Fibroblast of lung (primary cell): Measurements from ENCODE around the gene ADH6. TPM values are rescaled to one million over a fixed set of nuclear protein-coding genes. Genes with fewer than 3 reads are reported as not detected.

ENCODE experiments used
- DNase-seq, 2 donors: peaks; one replicate each; pipeline versions ENCODE4 v3.0.0 to v3.0.0-alpha.2; 2010; ENCODE audit warnings: low read depth in 2 of 2
- H2AFZ ChIP-seq: 2 replicates; pipeline ENCODE4 v1.5.1; 2012; ENCODE audit warnings: low read length, control low read depth, inconsistent platforms
- H3K27ac ChIP-seq: 2 replicates; pipeline ENCODE4 v1.5.1; 2011; ENCODE audit warnings: low read length, control low read depth; ENCODE audit not compliant: insufficient read depth
- H3K27me3 ChIP-seq: 2 replicates; pipeline ENCODE4 v1.5.1; 2011; ENCODE audit warnings: mild to moderate bottlenecking, low read length; ENCODE audit not compliant: control insufficient read depth, insufficient read depth
- H3K36me3 ChIP-seq: 2 replicates; pipeline ENCODE4 v1.5.1; 2011; ENCODE audit warnings: low read length; ENCODE audit not compliant: control insufficient read depth, insufficient read depth
- H3K4me1 ChIP-seq: 2 replicates; pipeline ENCODE4 v1.5.1; 2011; ENCODE audit warnings: low read length; ENCODE audit not compliant: control insufficient read depth, insufficient read depth; ENCODE audit errors: extremely low read depth
- H3K4me2 ChIP-seq: 2 replicates; pipeline ENCODE4 v1.5.1; 2011; ENCODE audit warnings: low read length, control low read depth; ENCODE audit not compliant: insufficient read depth; ENCODE audit errors: extremely low read depth
- H3K4me3 ChIP-seq, 4 experiments: fragments of 200-600 bp in 1 of 4; sonication (generic) in 1 of 4; replicated peaks in 1 of 4; 2 replicates each; pipeline ENCODE4 v1.5.1; 2011 to 2016; ENCODE audit warnings: low read length in 4 of 4, low read depth in 3 of 4, mild to moderate bottlenecking in 3 of 4, control low read depth in 2 of 4, inconsistent platforms in 1 of 4, mixed read lengths in 1 of 4; ENCODE audit not compliant: insufficient read depth in 1 of 4; ENCODE audit errors: control extremely low read depth in 1 of 4
- H3K79me2 ChIP-seq: 2 replicates; pipeline ENCODE4 v1.5.1; 2012; ENCODE audit warnings: mild to moderate bottlenecking, low read length, inconsistent platforms; ENCODE audit not compliant: control insufficient read depth, insufficient read depth
- H3K9ac ChIP-seq: 2 replicates; pipeline ENCODE4 v1.5.1; 2011; ENCODE audit warnings: mild to moderate bottlenecking, low read length, control low read depth; ENCODE audit not compliant: insufficient read depth
- H3K9me3 ChIP-seq: 2 replicates; pipeline ENCODE4 v1.5.1; 2012; ENCODE audit warnings: low read depth, low read length; ENCODE audit not compliant: control insufficient read depth, insufficient read depth
- H4K20me1 ChIP-seq: 2 replicates; pipeline ENCODE4 v1.5.1; 2011; ENCODE audit warnings: low read length; ENCODE audit not compliant: control insufficient read depth, insufficient read depth; ENCODE audit errors: extremely low read depth
- EZH2 ChIP-seq: IDR thresholded peaks from 2 replicates; pipeline ENCODE4 v1.5.1; 2012; ENCODE audit warnings: low read length, control low read depth, mild to moderate bottlenecking; ENCODE audit errors: missing control alignments
- polyA plus RNA-seq, 2 donors: library from polyadenylated mRNA; depleted of rRNA in 1 of 2; stranded (reverse) in 1 of 2; unstranded in 1 of 2; fragments of >200 nt; gene quantifications; 2 replicates each; pipeline ENCODE4 v1.2.1, GENCODE V29; 2011 to 2012; ENCODE audit warnings: missing spikeins in 1 of 2
- total RNA-seq: library from RNA; depleted of rRNA; stranded (reverse); fragments of >200 nt; gene quantifications from 2 replicates; pipeline ENCODE4 v1.2.1, GENCODE V29; 2014
- TF ChIP-seq, protein P1 (sequence below), 2 donors: IDR thresholded peaks in 1 of 2; conservative IDR thresholded peaks in 1 of 2; 1 replicate in 1 of 2; 2 replicates in 1 of 2; pipeline ENCODE4 v1.5.1; 2011 to 2012; ENCODE audit warnings: low read length in 2 of 2, control low read depth in 1 of 2, inconsistent platforms in 1 of 2, low read depth in 1 of 2, mild to moderate bottlenecking in 1 of 2

Gene ADH6
- total and polyA plus RNA-seq, 2 donors (not counting 1 experiment from before 2014, with no cell fraction given): 0.17 to 0.68 TPM

DNA sequence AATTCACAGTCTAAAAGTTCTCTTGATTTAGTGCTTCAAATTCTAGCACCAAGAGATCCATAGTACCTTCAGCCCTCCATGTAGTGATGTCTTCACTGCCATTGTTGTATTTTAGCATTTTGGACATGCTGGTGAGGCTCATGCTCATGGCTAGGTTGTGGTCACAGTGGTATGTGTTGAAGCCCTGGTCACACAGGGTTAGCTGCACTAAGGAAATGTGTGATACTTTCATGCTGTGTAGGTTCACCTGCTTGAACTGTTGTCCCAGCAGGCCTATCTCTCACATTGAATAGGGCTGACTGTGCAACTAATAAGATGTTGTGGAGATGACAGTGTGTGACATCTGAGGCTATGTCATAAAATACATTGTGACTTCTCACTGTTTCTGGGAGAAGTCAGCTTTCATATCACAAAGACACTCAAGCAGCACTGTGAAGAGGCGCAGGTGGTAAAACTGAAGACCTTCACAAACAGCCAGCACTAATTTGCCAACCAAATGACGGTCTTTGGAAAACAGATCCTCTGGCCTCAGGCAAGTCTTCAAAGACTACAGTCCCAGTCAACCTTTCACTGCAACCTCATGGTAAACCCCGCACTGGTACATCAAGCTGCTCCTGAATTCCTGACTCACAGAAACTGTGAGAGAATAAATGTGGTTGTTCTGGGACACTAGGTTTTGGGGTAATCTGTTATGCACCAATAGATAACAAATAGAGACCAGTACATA is 57.5 kb downstream of the ADH6 start:
- H3K27ac ChIP-seq: no peak overlapping the region
- H3K9me3 ChIP-seq: no peaks in the 10 kb centered on the region
- H2AFZ ChIP-seq: no peak overlapping the region
- TF ChIP-seq, protein P1, sequence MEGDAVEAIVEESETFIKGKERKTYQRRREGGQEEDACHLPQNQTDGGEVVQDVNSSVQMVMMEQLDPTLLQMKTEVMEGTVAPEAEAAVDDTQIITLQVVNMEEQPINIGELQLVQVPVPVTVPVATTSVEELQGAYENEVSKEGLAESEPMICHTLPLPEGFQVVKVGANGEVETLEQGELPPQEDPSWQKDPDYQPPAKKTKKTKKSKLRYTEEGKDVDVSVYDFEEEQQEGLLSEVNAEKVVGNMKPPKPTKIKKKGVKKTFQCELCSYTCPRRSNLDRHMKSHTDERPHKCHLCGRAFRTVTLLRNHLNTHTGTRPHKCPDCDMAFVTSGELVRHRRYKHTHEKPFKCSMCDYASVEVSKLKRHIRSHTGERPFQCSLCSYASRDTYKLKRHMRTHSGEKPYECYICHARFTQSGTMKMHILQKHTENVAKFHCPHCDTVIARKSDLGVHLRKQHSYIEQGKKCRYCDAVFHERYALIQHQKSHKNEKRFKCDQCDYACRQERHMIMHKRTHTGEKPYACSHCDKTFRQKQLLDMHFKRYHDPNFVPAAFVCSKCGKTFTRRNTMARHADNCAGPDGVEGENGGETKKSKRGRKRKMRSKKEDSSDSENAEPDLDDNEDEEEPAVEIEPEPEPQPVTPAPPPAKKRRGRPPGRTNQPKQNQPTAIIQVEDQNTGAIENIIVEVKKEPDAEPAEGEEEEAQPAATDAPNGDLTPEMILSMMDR (conservative IDR thresholded peaks at IDR 0.05 in 1 of 2, IDR thresholded peaks at IDR 0.05 in 1 of 2; ENCODE audit: low read depth in 1 of 2, low read length in 2 of 2): no peak
- TF ChIP-seq EZH2: no peak
- no peak overlapping the region for H3K4me3 ChIP-seq
- H3K4me2 ChIP-seq: no peak overlapping the region
- DNase-seq: no peak
- no peaks in the 10 kb centered on the region for H3K36me3 ChIP-seq
- H3K9ac ChIP-seq: no peak overlapping the region
- H3K4me1 ChIP-seq: no peaks in the 10 kb centered on the region
- no peaks in the 10 kb centered on the region for H3K27me3 ChIP-seq
- H4K20me1 ChIP-seq: no peaks in the 10 kb centered on the region
- no peaks in the 10 kb centered on the region for H3K79me2 ChIP-seq

DNA sequence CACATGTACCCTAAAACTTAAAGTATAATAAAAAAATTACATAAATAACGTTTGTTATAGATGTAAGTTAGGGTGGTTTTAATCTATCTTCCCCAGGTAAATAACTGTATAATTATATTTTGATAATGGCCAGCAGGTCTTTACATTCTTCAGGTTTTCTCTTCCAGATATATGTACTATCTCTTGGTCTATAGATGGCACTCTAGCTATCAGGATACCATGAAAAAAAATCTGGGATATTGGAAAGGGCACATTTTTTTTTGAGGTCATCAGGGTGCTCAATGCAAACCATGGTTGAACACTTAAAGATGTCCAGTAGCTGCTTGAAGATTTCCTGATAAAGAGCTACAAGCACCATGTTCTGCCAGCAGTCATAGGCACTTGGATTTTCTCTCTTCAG is 59.3 kb downstream of the ADH6 start:
- Histone ChIP-seq H3K9ac (no peak overlapping the region), H3K36me3 (no peaks in the 10 kb centered on the region), H3K9me3 (no peaks in the 10 kb centered on the region), H3K79me2 (no peaks in the 10 kb centered on the region), H2AFZ (no peak overlapping the region), H4K20me1 (no peaks in the 10 kb centered on the region), H3K27me3 (no peaks in the 10 kb centered on the region), H3K4me1 (no peaks in the 10 kb centered on the region), H3K27ac (no peak overlapping the region), H3K4me2 (no peak overlapping the region), H3K4me3 (no peak overlapping the region)
- peak in 1 of 2 donors; percentile 25 for DNase-seq
- TF ChIP-seq, protein P1 (conservative IDR thresholded peaks at IDR 0.05 in 1 of 2, IDR thresholded peaks at IDR 0.05 in 1 of 2; ENCODE audit: low read depth in 1 of 2, low read length in 2 of 2): peak in 1 of 2 donors; percentile 19
- TF ChIP-seq EZH2: no peak

DNA sequence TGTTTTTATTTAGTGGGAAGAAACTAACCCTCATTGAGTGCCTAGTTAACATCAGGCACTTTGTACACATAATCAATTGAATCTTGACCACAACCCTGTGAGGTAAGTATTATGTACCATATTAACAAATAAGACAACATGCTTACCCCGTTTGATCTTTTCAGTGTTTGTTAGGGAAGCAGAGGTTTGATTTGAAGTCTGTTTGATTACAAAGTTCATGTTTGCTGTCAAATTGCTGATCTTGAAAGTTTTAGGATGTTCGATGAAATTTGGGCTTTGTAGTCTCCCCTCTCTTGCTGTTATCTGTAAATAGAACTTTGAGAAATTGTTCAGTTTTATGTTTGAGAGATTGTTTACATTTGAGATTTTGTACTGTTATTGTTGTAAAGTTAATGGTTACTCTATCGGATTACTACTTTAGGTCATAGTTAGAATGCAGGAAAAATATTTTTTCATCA is 61.5 kb downstream of the ADH6 start:
- no peak overlapping the region for H3K4me3 ChIP-seq
- no peaks in the 10 kb centered on the region for H3K36me3 ChIP-seq
- H3K79me2 ChIP-seq: no peaks in the 10 kb centered on the region
- H4K20me1 ChIP-seq: no peaks in the 10 kb centered on the region
- DNase-seq: no peak
- no peak overlapping the region for H3K27ac ChIP-seq
- no peak for TF ChIP-seq EZH2
- TF ChIP-seq, protein P1 (conservative IDR thresholded peaks at IDR 0.05 in 1 of 2, IDR thresholded peaks at IDR 0.05 in 1 of 2; ENCODE audit: low read depth in 1 of 2, low read length in 2 of 2): no peak
- H3K4me2 ChIP-seq: no peak overlapping the region
- no peak overlapping the region for H3K9ac ChIP-seq
- H3K27me3 ChIP-seq: no peaks in the 10 kb centered on the region
- no peaks in the 10 kb centered on the region for H3K9me3 ChIP-seq
- H3K4me1 ChIP-seq: no peaks in the 10 kb centered on the region
- no peak overlapping the region for H2AFZ ChIP-seq
